MM.1S (cell line): ENCODE results near the gene TMEM271.

Source experiments
- DNase-seq: peaks from one replicate; pipeline ENCODE4 v3.0.0-alpha.2; 2015
- H2AFZ ChIP-seq: fragments of 300-600 bp; sonication (generic); 2 replicates; pipeline ENCODE4 v1.6.0; 2016; ENCODE audit warnings: antibody characterized with exemption, low read length
- H3F3A ChIP-seq: fragments of 300-600 bp; sonication (generic); 2 replicates; pipeline ENCODE4 v1.6.1; 2016; ENCODE audit warnings: mild to moderate bottlenecking, antibody characterized with exemption, low read length, moderate library complexity, mixed read lengths; ENCODE audit not compliant: insufficient read depth
- H3K27ac ChIP-seq: fragments of 300-600 bp; sonication (generic); 2 replicates; pipeline ENCODE4 v1.5.1; 2016; ENCODE audit warnings: mild to moderate bottlenecking, low read length
- H3K27me3 ChIP-seq: fragments of 300-600 bp; sonication (generic); replicated peaks from 2 replicates; pipeline ENCODE4 v1.6.0; 2016; ENCODE audit warnings: low read length; ENCODE audit not compliant: insufficient read depth
- H3K36me3 ChIP-seq: fragments of 300-600 bp; sonication (generic); replicated peaks from 2 replicates; pipeline ENCODE4 v1.6.1; 2016; ENCODE audit warnings: mild to moderate bottlenecking, low read length, mixed read lengths; ENCODE audit not compliant: insufficient read depth
- H3K4me1 ChIP-seq: fragments of 300-600 bp; sonication (generic); 2 replicates; pipeline ENCODE4 v1.6.1; 2016; ENCODE audit warnings: low read length, mixed read lengths
- H3K4me2 ChIP-seq: fragments of 300-600 bp; sonication (generic); 2 replicates; pipeline ENCODE4 v1.6.0; 2016; ENCODE audit warnings: low read depth, low read length
- H3K4me3 ChIP-seq: fragments of 300-600 bp; sonication (generic); 2 replicates; pipeline ENCODE4 v1.5.1; 2016; ENCODE audit warnings: low read length, mixed read lengths
- H3K79me2 ChIP-seq: fragments of 300-600 bp; sonication (generic); 2 replicates; pipeline ENCODE4 v1.6.1; 2016; ENCODE audit warnings: mixed run types, low read length, mixed read lengths
- H3K9ac ChIP-seq: fragments of 300-600 bp; sonication (generic); 2 replicates; pipeline ENCODE4 v1.6.1; 2016; ENCODE audit warnings: low read length, mixed read lengths
- H3K9me2 ChIP-seq: fragments of 300-600 bp; sonication (generic); replicated peaks from 2 replicates; pipeline ENCODE4 v1.6.1; 2016; ENCODE audit warnings: mild to moderate bottlenecking, low read length, mixed read lengths; ENCODE audit not compliant: insufficient read depth
- H3K9me3 ChIP-seq: fragments of 300-600 bp; sonication (generic); replicated peaks from 2 replicates; pipeline ENCODE4 v1.6.1; 2016; ENCODE audit warnings: mild to moderate bottlenecking, low read length, mixed read lengths; ENCODE audit not compliant: insufficient read depth
- H4K20me1 ChIP-seq: fragments of 300-600 bp; sonication (generic); 2 replicates; pipeline ENCODE4 v1.6.1; 2016; ENCODE audit warnings: mild to moderate bottlenecking, low read length, moderate library complexity, mixed read lengths; ENCODE audit not compliant: insufficient read depth
- CTCF ChIP-seq: fragments of 300-600 bp; sonication (generic); IDR thresholded peaks from 2 replicates; pipeline ENCODE4 v1.5.1; 2016; ENCODE audit warnings: antibody characterized with exemption, low read length, mixed read lengths
- EZH2 ChIP-seq: fragments of 300-600 bp; sonication (generic); optimal IDR thresholded peaks from 2 replicates; pipeline ENCODE3; 2017; ENCODE audit warnings: low read depth, mild to moderate bottlenecking, antibody characterized with exemption, low read length, mixed read lengths
- EZH2phosphoT487 ChIP-seq: fragments of 300-600 bp; sonication (generic); IDR thresholded peaks from 2 replicates; pipeline ENCODE4 v1.6.1; 2018; ENCODE audit warnings: antibody characterized with exemption, low read length

TMEM271 gene

GRCh38 chr4:528835-529234 is 47.3 kb downstream of the TMEM271 start:
- H4K20me1 ChIP-seq = no peaks in the 10 kb centered on the region
- H3K9me3 ChIP-seq = no peaks in the 10 kb centered on the region
- no peaks in the 10 kb centered on the region for H3K36me3 ChIP-seq
- H2AFZ ChIP-seq = no peak overlapping the region
- H3K27ac ChIP-seq = no peak overlapping the region
- H3K4me3 ChIP-seq = no peak overlapping the region
- no peak for DNase-seq
- H3K4me2 ChIP-seq = no peak overlapping the region
- no peak overlapping the region for H3K9ac ChIP-seq
- H3F3A ChIP-seq = no peaks in the 10 kb centered on the region
- no peaks in the 10 kb centered on the region for H3K79me2 ChIP-seq
- TF ChIP-seq EZH2 (no peak), CTCF (no peak), EZH2phosphoT487 (no peak)
- H3K27me3 ChIP-seq = no peaks in the 10 kb centered on the region
- no peaks in the 10 kb centered on the region for H3K4me1 ChIP-seq
- no peaks in the 10 kb centered on the region for H3K9me2 ChIP-seq

- no peaks in the 10 kb centered on the region for H3F3A ChIP-seq
- no peak overlapping the region for H3K9ac ChIP-seq
- TF ChIP-seq EZH2phosphoT487 = no peak
- TF ChIP-seq CTCF = no peak
- H3K4me3 ChIP-seq = no peak overlapping the region
- H2AFZ ChIP-seq = no peak overlapping the region
- no peak for DNase-seq
- no peaks in the 10 kb centered on the region for H3K9me2 ChIP-seq
- no peaks in the 10 kb centered on the region for H3K4me1 ChIP-seq
- H3K27me3 ChIP-seq = no peaks in the 10 kb centered on the region
- no peaks in the 10 kb centered on the region for H3K79me2 ChIP-seq
- no peak overlapping the region for H3K4me2 ChIP-seq
- H3K27ac ChIP-seq = no peak overlapping the region
- no peaks in the 10 kb centered on the region for H3K9me3 ChIP-seq
- H4K20me1 ChIP-seq = no peaks in the 10 kb centered on the region
- no peaks in the 10 kb centered on the region for H3K36me3 ChIP-seq
Observed at GRCh38 chr4:528296-528695, 47.8 kb downstream of the TMEM271 start.

GRCh38 chr4:526971-527460 is 49.1 kb downstream of the TMEM271 start:
- Histone ChIP-seq H4K20me1 (no peaks in the 10 kb centered on the region), H3K79me2 (no peaks in the 10 kb centered on the region), H3K4me2 (no peak overlapping the region), H3K27me3 (no peaks in the 10 kb centered on the region), H3K9me2 (no peaks in the 10 kb centered on the region), H3F3A (no peaks in the 10 kb centered on the region), H3K27ac (no peak overlapping the region), H3K9ac (no peak overlapping the region), H2AFZ (no peak overlapping the region), H3K4me1 (no peaks in the 10 kb centered on the region), H3K36me3 (peaks cover 4% of the 10 kb centered on the region; the same call in 1 of the 2 replicates), H3K9me3 (no peaks in the 10 kb centered on the region), H3K4me3 (no peak overlapping the region)
- TF ChIP-seq CTCF (no peak), EZH2phosphoT487 (no peak), EZH2 (no peak)
- DNase-seq = no peak
